GM20431 (cell line): ENCODE data around the gene KCNC3.

Experiments
- in situ Hi-C: fragments of 300-500 bp; cut with MseI, MboI; formaldehyde crosslinking; loops from one replicate; pipeline ENCODE4 v1.15.0; 2020; ENCODE audit warnings: low sequenced_read_pairs; ENCODE audit not compliant: unreplicated experiment

Gene KCNC3

DNA sequence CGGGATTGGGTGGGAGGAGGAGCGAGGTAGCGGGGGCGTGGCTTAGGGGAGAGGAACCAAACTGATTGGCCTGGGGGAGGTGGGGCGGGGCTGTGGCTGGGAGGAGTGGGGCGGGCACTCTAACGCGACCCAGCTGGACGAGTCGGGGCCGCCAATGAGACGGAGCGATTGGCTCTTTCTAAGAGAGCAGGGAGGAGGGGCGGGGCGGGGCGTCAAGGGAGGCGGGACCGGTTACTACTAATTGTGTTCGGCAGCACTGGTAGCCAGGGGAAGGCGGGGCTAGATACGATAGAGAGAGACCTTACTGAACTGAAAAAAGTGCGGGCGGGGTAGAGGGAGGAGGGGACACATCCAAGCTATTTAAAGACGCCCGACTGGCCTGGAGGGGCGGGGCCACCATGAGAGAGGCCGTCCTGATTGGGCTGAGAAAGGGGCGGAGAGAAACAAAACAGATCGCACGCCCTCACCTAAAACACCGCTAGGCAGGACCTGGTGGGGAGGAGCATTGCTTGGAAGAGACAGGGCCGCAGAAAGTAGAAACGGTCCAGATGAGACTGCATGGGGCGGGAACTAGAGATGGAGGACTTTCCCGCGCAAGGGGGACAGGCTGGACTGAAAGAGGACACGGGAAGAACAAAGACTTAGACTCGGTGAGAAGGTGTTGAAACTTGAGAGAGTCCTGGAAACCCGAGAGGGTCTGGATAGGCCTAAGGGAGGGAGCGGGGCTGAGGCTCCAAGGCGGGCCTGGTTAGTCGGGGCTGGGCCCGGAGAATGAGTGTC, at the start of gene KCNC3:
Gene KCNC3 (minus strand): TSS at position 232 of the 780 bp plus-strand sequence. CDS start 295 bp downstream, outside the sequence.
- in situ Hi-C loops: no loop called here

DNA sequence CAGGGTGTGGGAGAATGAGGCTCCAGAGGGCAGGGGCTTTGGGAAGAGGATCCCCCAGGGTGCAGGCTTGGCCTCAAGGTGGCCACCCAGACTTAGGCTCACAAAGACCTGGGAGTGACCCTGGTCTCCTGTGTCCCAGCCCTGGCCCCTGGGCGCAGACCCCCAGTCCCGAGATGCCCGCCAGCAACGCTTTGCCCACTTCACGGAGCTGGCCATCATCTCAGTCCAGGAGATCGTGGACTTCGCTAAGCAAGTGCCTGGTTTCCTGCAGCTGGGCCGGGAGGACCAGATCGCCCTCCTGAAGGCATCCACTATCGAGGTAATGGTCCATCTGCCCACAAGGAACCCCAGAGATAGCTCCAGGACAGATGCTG, 49.7 kb upstream of the KCNC3 start:
- in situ Hi-C loops: loop anchor here (10.0 kb wide), 1 partner anchor 86 kb away; no protein-coding TSS in a partner anchor

DNA sequence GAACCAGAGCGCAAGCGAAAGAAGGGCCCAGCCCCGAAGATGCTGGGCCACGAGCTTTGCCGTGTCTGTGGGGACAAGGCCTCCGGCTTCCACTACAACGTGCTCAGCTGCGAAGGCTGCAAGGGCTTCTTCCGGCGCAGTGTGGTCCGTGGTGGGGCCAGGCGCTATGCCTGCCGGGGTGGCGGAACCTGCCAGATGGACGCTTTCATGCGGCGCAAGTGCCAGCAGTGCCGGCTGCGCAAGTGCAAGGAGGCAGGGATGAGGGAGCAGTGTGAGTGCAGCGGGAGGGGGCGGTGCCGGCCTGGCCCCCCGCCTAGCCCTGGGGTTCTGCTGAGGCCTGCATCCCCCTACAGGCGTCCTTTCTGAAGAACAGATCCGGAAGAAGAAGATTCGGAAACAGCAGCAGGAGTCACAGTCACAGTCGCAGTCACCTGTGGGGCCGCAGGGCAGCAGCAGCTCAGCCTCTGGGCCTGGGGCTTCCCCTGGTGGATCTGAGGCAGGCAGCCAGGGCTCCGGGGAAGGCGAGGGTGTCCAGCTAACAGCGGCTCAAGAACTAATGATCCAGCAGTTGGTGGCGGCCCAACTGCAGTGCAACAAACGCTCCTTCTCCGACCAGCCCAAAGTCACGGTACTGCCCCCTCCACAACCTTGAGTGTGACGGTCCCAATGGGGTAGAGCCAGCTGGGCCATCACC, 49.1 kb upstream of the KCNC3 start:
- in situ Hi-C loops: loop anchor here (10.0 kb wide), 1 partner anchor 86 kb away; no protein-coding TSS in a partner anchor

DNA sequence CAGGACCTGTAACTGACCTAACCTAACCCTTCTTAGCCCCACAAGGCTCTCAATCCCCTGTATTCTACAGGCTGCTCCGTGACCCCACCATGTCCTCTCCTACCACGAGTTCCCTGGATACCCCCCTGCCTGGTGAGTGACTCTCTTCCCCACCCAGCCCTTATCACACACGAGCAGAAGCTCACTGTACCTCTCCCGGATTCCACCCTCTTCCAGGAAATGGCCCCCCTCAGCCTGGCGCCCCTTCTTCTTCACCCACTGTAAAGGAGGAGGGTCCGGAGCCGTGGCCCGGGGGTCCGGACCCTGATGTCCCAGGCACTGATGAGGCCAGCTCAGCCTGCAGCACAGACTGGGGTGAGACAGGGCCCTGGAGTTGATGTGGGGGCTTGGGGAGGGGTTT, 48.3 kb upstream of the KCNC3 start:
- in situ Hi-C loops: loop anchor here (10.0 kb wide), 1 partner anchor 87 kb away; no protein-coding TSS in a partner anchor

DNA sequence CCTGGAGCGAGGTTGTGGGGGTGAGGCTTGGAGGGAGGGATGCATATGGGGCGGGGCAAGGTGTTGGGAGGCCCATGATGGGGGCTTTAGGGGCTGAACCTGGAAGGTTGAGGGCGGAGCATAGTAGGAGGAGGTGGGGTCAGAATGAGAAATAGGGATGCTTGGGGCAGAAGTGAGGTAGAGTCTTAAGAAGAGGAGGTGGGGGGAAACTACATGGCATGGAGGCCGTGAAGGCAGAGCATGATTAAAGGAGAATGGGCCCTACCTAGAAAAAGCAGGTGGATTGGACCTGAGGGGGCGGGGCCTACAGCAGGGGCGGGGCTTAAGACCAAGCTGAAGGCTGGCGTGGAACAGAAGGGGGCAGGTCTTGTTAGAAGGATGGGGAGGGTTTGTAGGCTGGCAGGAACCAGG, 47.9 kb upstream of the KCNC3 start:
- in situ Hi-C loops: loop anchor here (10.0 kb wide), 1 partner anchor 88 kb away; no protein-coding TSS in a partner anchor

DNA sequence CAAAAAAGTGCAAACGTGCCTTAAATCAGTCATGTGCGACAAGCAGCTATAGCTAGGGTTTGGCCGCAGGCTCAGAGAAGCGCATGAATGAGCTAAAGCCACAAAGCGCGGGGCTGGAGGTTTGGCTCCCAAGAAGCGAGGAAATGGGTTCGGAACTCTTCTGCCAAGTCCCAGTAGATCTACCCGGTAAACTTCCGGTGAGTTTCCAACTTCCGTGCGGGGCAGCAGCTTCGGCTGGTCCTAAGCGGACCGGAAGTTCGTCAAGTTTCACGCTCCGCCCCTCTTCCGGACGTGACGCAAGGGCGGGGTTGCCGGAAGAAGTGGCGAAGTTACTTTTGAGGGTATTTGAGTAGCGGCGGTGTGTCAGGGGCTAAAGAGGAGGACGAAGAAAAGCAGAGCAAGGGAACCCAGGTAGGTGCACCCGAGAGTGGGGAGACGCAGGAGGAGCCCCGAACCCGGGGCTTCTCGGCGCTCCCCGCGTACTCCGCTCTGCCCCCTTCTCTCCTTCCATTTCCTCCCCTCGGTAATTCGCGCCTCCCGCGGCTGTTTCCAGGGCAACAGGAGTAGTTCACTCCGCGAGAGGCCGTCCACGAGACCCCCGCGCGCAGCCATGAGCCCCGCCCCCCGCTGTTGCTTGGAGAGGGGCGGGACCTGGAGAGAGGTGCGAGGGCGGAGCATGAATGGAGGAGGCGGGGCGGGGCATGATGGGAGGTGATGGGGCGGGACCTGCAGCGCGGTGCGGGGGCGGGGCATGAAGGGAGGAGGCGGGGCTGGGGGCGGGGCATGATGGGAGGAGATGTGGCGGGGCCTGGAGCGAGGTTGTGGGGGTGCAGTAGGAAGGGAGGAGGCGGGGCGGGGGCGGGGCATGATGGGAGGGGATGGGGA, 47.2 kb upstream of the KCNC3 start, which contains the start of gene NR1H2:
Gene NR1H2 (plus strand): TSS at position 292 of the 885 bp plus-strand sequence. CDS start 1,149 bp downstream, outside the sequence.
- in situ Hi-C loops: loop anchor here (10.0 kb wide), 1 partner anchor 88 kb away; no protein-coding TSS in a partner anchor

DNA sequence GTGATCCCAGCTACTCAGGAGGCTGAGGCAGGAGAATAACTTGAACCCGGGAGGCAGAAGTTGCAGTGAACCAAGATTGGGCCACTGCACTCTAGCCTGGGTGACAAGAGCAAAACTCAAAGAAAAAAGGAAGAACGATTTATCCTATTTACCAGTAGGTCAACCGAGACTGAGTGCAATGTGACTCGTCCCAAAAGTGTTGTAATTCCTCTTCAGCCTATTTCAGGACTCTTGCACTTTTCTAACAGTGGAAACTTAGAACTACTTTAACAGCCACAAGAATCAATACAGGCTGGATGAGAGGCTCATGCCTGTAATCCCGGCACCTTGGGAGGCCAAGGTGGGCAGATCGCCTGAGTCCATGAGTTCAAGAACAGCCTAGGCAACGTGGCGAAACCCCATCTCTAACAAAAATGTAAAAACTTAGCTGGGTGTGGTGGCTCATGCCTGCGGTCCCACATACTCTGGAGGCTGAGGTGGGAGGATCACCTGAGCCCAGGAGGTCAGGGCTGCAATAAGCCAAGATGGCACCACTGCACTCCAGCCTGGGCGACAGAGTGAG, 42.8 kb upstream of the KCNC3 start:
- in situ Hi-C loops: loop anchor here (10.0 to 25.0 kb wide), 2 partner anchors 93 to 415 kb away; partner anchors contain the start of gene ACP4

DNA sequence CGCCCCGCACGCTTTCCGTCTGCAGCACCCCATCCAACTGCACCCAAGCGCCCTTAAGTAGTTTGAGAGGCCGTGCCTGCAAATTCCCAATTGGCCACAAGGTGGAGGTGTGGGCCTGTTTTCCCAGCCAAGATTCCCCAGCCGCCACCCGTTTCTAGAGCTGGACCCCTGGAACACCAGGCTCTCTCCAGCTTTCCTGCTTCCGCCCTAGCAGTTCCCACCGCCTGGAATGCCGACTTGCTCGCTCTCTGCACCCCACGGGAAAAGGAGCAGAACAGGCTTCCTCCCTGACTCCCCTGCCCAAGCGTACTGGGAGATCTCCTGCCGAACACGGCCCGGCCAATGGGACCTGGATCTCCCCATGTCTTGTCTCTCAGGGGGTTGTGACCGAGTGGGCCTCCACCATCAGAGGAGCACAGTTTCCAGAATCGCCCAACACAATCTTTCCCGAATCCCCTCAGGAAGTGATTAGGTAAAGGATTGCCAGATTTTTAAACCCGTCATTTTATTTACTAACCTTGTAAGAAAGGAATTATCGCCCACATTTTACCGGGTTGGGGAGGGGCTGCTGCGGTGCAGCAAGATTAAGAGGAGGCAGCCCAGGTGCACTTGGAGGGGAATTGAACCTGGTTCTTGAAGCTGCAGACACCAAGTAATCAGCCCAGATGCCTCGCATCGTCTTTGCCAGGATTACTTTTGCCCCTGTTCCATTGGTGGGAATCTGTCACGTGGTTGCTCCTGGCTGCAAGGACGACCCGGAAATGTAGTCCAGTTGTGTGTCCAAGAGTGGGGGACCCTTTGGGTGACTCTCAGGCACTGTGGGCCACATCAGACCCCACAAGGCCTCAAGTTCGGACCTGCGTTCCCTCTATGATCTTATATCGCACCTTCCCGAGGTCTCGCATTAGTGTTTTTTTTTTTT, 39.7 kb upstream of the KCNC3 start:
- in situ Hi-C loops: loop anchor here (25.0 kb wide), 1 partner anchor 418 kb away; the partner anchor contains the start of gene ACP4

DNA sequence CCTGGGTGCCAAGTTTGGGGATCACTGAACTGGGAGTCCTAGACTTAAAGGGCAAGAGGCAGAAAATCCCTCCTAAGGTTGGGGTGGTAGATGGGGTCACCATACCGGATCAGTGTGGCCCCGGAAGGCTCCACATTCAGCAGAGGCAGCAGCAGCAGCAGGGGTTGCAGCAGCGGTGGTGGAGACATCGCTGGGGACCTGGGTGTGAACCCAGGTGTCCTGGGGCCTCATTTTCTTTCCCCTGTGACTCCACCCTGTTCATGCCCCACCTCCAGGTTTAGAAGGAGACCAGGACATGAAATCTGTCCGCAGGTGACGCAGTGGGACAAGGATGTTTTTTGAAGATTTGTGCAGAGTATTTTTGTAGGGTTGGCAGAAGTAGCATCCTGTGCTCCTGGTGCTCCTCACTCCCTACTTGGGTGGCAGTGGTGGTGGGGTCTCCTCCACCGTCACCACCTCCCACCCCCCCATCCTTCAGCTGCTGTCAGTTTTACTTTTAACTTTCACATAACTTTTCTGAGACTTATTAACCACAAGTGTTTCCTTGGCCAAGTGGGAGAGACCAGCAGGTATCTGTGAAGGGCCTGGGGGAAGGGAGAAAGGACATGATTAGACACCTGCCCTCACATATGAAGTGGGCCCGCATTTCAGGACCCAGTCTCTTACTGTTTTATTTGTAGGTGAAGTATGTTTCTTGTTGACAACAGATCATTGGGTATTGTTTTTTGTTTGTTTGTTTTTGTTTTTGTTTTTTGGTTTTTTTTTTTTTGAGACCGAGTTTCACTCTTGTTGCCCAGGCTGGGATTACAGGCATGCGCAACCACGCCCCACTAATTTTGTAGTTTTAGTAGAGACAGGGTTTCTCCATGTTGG, 36.5 kb upstream of the KCNC3 start, which contains the start of gene NAPSA:
Gene NAPSA (minus strand): TSS at position 206 of the 873 bp plus-strand sequence. CDS start 18 bp downstream, at position 188.
- in situ Hi-C loops: loop anchor here (25.0 kb wide), 1 partner anchor 422 kb away; the partner anchor contains the start of gene ACP4

DNA sequence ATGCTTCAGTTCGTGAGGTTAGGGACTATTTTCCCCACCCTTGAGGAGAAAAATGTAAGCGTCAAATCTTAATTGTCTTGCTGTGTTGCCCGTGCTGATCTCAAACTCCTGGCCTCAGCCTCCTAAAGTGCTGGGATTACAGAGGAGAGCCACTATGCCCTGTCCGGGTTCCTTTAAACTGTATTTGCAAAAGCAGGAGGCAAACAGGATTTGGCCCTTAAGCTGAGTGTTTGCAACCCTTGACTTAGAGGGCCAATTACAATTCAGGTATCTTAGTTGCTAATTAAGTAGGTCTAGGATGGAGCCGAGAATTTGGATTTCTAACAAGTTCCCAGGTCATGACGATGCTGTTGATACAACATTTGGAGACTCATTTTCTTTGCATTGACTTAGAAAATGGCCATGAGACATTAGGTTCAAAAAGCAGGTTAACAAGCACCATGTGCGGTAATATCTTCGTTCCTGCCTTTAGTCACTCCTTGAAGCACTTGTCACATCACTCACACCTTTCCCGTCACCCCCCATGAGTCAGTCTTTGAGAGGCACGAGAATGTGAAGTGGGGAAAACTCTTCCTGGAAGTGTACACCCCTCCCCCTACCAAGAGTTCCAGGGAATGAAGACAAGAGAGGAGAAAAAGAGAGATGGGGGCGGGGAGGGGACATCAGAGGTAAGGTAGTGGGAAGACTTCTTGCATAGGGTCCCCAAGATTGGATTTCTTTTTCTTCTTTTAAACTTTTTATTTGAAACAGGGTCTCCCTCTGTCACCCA, 33.7 kb upstream of the KCNC3 start:
- in situ Hi-C loops: loop anchor here (25.0 kb wide), 1 partner anchor 424 kb away; the partner anchor contains the start of gene ACP4

DNA sequence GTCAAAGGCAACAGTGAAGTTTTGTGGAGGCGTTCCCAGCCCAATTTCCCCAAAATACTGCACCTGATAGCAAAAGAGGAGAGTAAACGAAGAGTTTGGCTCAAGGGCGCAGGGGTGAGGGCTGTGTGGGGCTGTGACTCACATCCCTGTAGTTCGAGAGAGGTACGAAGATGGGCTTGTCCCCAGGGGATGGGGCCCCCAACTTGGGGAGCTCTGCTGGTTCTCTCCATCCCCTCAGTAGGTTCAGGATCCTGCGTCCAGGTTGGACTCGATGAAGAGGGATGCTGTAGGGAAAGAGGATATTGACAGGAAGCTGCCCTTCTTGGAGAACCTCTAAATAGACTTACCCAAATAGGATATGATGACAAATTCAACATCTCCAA, 32.8 kb upstream of the KCNC3 start:
- in situ Hi-C loops: loop anchor here (25.0 kb wide), 1 partner anchor 425 kb away; the partner anchor contains the start of gene ACP4

DNA sequence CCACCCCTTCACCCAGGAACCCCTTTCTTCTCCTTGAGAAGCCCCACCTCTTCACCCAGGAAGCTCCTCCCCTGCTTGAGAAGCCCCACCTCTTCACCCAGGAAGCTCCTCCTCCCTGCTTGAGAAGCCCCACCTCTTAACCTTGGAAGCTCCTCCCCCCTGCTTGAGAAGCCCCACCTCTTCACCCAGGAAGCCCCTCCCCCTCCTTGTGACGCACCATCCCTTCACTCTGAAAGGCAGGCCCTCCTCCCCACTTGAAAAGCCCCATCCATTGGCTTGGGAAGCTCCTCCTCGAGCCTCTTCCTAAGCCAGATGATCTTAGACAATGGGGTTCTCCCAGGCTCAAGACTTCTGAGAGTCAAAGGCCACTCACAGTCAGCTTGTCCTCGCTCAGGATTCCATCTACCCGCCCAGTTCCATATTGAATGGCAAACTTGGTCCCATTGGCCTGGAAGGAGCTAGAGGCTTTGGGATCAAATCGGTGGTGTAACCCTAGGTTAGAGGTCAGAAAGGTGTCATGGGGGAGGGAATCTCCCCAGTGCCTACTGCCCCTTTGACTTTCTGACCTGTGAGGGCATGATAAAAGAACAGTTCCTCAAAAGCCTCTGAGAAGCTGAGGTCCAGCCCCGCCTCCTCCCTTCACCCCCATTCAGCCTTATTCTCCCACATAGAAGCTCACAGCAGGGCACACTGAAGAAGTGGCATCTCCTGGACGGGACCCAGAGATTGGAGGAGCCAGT, 32.3 kb upstream of the KCNC3 start:
- in situ Hi-C loops: loop anchor here (25.0 kb wide), 1 partner anchor 426 kb away; the partner anchor contains the start of gene ACP4

DNA sequence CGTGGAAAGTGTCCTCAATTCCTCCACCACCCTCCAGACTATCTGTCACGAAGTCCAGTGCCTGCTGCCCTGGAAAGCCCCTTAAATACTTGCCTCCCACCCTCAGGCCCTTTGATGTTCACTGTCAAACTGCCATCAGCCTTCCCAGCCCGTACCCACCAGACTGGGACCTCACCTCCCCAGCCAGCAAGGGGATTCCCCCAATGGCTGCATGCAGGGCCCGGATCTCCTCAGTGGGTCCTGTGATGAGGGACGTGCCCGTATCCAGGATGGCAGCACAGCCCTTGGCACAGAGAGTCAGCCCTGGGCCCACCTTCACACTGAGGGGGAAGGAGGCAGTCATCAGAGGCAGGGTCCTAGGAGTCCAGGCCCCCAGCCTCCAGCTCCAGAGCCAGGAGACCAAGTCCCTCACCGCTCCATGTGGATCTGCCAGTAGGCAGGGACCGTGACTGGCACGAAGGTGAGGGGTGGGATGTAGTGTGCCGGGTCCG, 30.2 kb upstream of the KCNC3 start:
- in situ Hi-C loops: loop anchor here (25.0 kb wide), 1 partner anchor 428 kb away; the partner anchor contains the start of gene ACP4

DNA sequence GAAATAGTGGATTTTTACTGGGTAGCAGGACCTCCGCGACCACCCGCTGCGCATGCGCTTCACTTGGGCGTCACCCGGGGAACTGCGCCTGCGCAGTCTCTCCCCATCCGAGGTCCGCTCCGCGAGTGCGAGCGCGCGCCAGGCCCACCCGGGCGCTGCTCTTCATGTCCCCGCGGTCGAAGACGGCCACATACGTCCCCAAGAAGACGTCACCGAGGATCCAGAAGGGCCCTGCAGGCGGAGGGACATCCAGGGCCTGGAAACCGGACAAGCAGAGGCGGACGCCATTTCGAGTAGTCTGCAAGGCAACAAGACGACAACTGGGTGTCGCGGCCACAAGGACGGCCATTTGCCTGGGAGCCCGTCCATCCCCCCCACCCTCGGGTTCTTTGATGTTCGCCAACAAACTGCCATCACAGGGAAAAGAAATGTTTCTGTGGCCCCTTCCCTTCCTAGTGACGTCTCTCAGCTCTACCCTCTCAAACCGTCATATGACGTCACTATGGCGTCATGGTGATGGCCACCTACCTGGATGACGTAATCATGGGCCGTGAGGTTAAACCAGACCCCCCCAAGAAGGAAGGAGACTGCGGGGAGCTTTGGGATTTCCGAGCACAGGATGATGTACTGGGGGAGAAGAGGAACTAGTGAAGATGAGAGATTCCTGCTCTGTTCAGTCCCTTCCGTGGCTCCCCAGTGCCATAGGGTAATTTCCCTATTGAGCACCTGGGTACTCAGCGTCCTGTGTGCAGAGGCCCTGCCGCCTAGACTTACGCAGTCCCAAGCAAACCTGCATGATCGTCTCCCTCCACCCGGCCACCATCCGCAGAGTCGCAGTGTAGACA, 29.5 kb upstream of the KCNC3 start:
- in situ Hi-C loops: loop anchor here (25.0 kb wide), 1 partner anchor 429 kb away; the partner anchor contains the start of gene ACP4
